ENCODE results near the gene TMEM120A. TPM values are rescaled to one million over a fixed set of nuclear protein-coding genes. Genes with fewer than 3 reads are reported as not detected.
A peak's percentile ranks its signal among the peaks of the same experiment; 100 is the strongest.

TMEM120A gene
- total and polyA plus RNA-seq, 2 donors from 2014 or later: 47.0 to 141 TPM

GRCh38 chr7:75953931-75954330 is 40.5 kb downstream of the TMEM120A start:
- DNase-seq (no peak), FAIRE-seq (no peak)
- peaks cover 0 to 14% (median 5%) of the 10 kb centered on the region in 3 donors for H3K4me1 ChIP-seq (ENCODE audit: control insufficient read depth in 2 of 3, insufficient read depth in 2 of 3, low read depth in 1 of 3, low read length in 3 of 3)
- no peak overlapping the region for H3K4me3 ChIP-seq (ENCODE audit: low read length in 3 of 3)
- no peak overlapping the region for H3K9ac ChIP-seq (ENCODE audit: low read length in 3 of 3)
- TF ChIP-seq CTCF (IDR thresholded peaks at IDR 0.05; ENCODE audit: borderline replicate concordance, extremely low read depth, insufficient read depth): no peak
- peaks cover 0 to 17% (median 14%) of the 10 kb centered on the region in 3 donors for H3K36me3 ChIP-seq (ENCODE audit: control insufficient read depth in 2 of 3, insufficient read depth in 3 of 3, low read length in 3 of 3)
- H3K9me3 ChIP-seq (ENCODE audit: control insufficient read depth in 2 of 3, insufficient read depth in 1 of 3, low read length in 3 of 3): no peaks in the 10 kb centered on the region
- no peak overlapping the region for H3K27ac ChIP-seq (ENCODE audit: low read depth in 2 of 2, low read length in 2 of 2)
- intact Hi-C loops (cut with DNase I): no loop called here
- no peaks in the 10 kb centered on the region for H3K27me3 ChIP-seq (ENCODE audit: control insufficient read depth, insufficient read depth, low read length)

DNA sequence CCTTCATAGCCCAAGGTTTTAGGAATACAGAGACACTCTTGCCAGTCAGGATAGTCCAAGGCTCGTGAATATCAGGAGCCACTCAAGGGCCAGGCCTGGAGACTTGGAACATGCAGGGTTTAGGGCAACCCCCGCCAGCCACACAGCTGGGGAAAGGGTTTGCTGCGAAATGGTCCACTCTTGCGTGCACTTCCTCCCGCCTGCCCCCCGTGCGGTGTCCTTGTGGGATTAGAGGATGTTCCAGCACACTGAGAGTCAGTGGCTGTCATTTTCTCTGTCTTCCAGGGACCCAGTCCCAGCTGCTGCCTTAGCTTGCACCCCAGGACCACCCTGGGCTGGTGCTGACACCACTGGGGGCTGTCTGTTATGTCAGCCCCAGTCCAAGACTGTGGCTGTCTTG is 41.0 kb downstream of the TMEM120A start:
- FAIRE-seq (no peak), DNase-seq (peak in 1 of 5 donors; percentile 56)
- no peak overlapping the region for H3K4me3 ChIP-seq (ENCODE audit: low read length in 3 of 3)
- no peak for TF ChIP-seq CTCF (IDR thresholded peaks at IDR 0.05; ENCODE audit: borderline replicate concordance, extremely low read depth, insufficient read depth)
- no peaks in the 10 kb centered on the region for H3K9me3 ChIP-seq (ENCODE audit: control insufficient read depth in 2 of 3, insufficient read depth in 1 of 3, low read length in 3 of 3)
- H3K27ac ChIP-seq (ENCODE audit: low read depth in 2 of 2, low read length in 2 of 2): no peak overlapping the region
- peaks cover 0 to 17% (median 14%) of the 10 kb centered on the region in 3 donors for H3K36me3 ChIP-seq (ENCODE audit: control insufficient read depth in 2 of 3, insufficient read depth in 3 of 3, low read length in 3 of 3)
- intact Hi-C loops (cut with DNase I): no loop called here
- peaks cover 0 to 14% (median 5%) of the 10 kb centered on the region in 3 donors for H3K4me1 ChIP-seq (ENCODE audit: control insufficient read depth in 2 of 3, insufficient read depth in 2 of 3, low read depth in 1 of 3, low read length in 3 of 3)
- no peak overlapping the region for H3K9ac ChIP-seq (ENCODE audit: low read length in 3 of 3)
- H3K27me3 ChIP-seq (ENCODE audit: control insufficient read depth, insufficient read depth, low read length): no peaks in the 10 kb centered on the region

DNA sequence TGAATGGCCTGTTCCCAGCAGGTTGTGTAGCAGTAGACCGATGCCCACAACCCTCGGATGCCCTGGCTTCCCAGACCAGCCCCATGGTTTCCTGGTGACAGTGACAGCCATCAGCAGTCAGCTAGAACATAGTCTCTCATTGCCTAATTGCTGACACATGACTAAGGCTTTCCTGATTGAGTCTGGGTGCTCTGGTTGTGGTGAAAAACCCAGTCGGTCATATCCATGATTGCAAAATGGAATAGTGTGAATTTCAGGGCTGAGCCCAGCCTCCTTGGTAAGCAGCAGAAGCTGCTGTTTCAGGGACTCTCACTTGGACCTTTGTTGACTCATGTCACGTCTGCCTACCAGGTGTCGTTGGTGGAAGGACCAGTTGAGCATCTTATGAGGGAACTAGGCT is 42.9 kb downstream of the TMEM120A start:
- intact Hi-C loops (cut with DNase I): no loop called here
- DNase-seq (peak in 1 of 5 donors; percentile 73), FAIRE-seq (no peak)
- TF ChIP-seq CTCF (IDR thresholded peaks at IDR 0.05; ENCODE audit: borderline replicate concordance, extremely low read depth, insufficient read depth): no peak
- Histone ChIP-seq H3K36me3 (ENCODE audit: control insufficient read depth in 2 of 3, insufficient read depth in 3 of 3, low read length in 3 of 3) (peaks cover 0 to 17% (median 12%) of the 10 kb centered on the region in 3 donors), H3K4me3 (ENCODE audit: low read length in 3 of 3) (no peak overlapping the region), H3K27me3 (ENCODE audit: control insufficient read depth, insufficient read depth, low read length) (no peaks in the 10 kb centered on the region), H3K27ac (ENCODE audit: low read depth in 2 of 2, low read length in 2 of 2) (no peak overlapping the region), H3K9me3 (ENCODE audit: control insufficient read depth in 2 of 3, insufficient read depth in 1 of 3, low read length in 3 of 3) (no peaks in the 10 kb centered on the region), H3K4me1 (ENCODE audit: control insufficient read depth in 2 of 3, insufficient read depth in 2 of 3, low read depth in 1 of 3, low read length in 3 of 3) (peaks cover 0 to 10% (median 9%) of the 10 kb centered on the region in 3 donors), H3K9ac (ENCODE audit: low read length in 3 of 3) (no peak overlapping the region)
